KMS-11 (cell line): ENCODE measurements around the gene POLR3A.

Source experiments
- H2AFZ ChIP-seq: fragments of 200-600 bp; sonication (generic); 2 replicates; pipeline ENCODE4 v1.6.1; 2016; ENCODE audit warnings: antibody characterized with exemption, mixed run types, low read depth
- H3K27ac ChIP-seq: fragments of 200-600 bp; sonication (generic); 2 replicates; pipeline ENCODE4 v1.6.1; 2016; ENCODE audit warnings: mild to moderate bottlenecking, mixed run types
- H3K27me3 ChIP-seq: fragments of 200-600 bp; sonication (generic); 2 replicates; pipeline ENCODE4 v1.6.1; 2017; ENCODE audit warnings: mild to moderate bottlenecking, low read depth, mixed run types, moderate library complexity; ENCODE audit not compliant: insufficient read depth
- H3K36me3 ChIP-seq: fragments of 200-600 bp; sonication (generic); 2 replicates; pipeline ENCODE4 v1.6.1; 2017; ENCODE audit warnings: mild to moderate bottlenecking, mixed run types; ENCODE audit not compliant: insufficient read depth
- H3K4me1 ChIP-seq: fragments of 200-600 bp; sonication (generic); 2 replicates; pipeline ENCODE4 v1.6.1; 2016; ENCODE audit warnings: mild to moderate bottlenecking, low read depth, mixed run types; ENCODE audit not compliant: poor library complexity, severe bottlenecking
- H3K4me2 ChIP-seq: fragments of 200-600 bp; sonication (generic); 2 replicates; pipeline ENCODE4 v1.7.0; 2016; ENCODE audit warnings: mild to moderate bottlenecking, mixed run types
- H3K4me3 ChIP-seq: fragments of 200-600 bp; sonication (generic); IDR thresholded peaks from 2 replicates; pipeline ENCODE4 v1.6.1; 2017; ENCODE audit warnings: low read depth, low read length, mixed read lengths; ENCODE audit not compliant: insufficient read depth
- H3K79me2 ChIP-seq: fragments of 200-600 bp; sonication (generic); 2 replicates; pipeline ENCODE4 v1.6.1; 2016; ENCODE audit warnings: low read depth, mixed run types; ENCODE audit not compliant: insufficient read depth
- H3K9ac ChIP-seq: fragments of 200-600 bp; sonication (generic); 2 replicates; pipeline ENCODE4 v1.6.1; 2016; ENCODE audit warnings: mild to moderate bottlenecking, mixed run types
- H4K20me1 ChIP-seq: fragments of 200-600 bp; sonication (generic); 2 replicates; pipeline ENCODE4 v1.6.1; 2016; ENCODE audit warnings: mild to moderate bottlenecking, mixed run types; ENCODE audit not compliant: insufficient read depth
- CTCF ChIP-seq: fragments of 200-600 bp; sonication (generic); conservative IDR thresholded peaks from 2 replicates; pipeline ENCODE4 v1.6.1; 2017; ENCODE audit warnings: low read depth, mild to moderate bottlenecking, antibody characterized with exemption, low read length, moderate library complexity, mixed read lengths

The POLR3A gene

GRCh38 chr10:78007172-78007571 is 22.1 kb downstream of the POLR3A start:
- no peaks in the 10 kb centered on the region for H3K4me1 ChIP-seq
- no peak overlapping the region for H3K4me2 ChIP-seq
- H2AFZ ChIP-seq: no peak overlapping the region
- no peaks in the 10 kb centered on the region for H3K27me3 ChIP-seq
- H3K9ac ChIP-seq: no peak overlapping the region
- no peaks in the 10 kb centered on the region for H4K20me1 ChIP-seq
- H3K79me2 ChIP-seq: no peaks in the 10 kb centered on the region
- no peak overlapping the region for H3K27ac ChIP-seq
- H3K4me3 ChIP-seq: no peak overlapping the region
- TF ChIP-seq CTCF: no peak
- no peaks in the 10 kb centered on the region; the same call in 1 of the 2 replicates for H3K36me3 ChIP-seq

- H3K4me1 ChIP-seq: no peaks in the 10 kb centered on the region
- no peaks in the 10 kb centered on the region for H3K27me3 ChIP-seq
- no peak overlapping the region for H3K27ac ChIP-seq
- H4K20me1 ChIP-seq: no peaks in the 10 kb centered on the region
- TF ChIP-seq CTCF: no peak
- H3K79me2 ChIP-seq: no peaks in the 10 kb centered on the region
- no peaks in the 10 kb centered on the region; the same call in 1 of the 2 replicates for H3K36me3 ChIP-seq
- H3K4me3 ChIP-seq: no peak overlapping the region
- H2AFZ ChIP-seq: no peak overlapping the region
- H3K9ac ChIP-seq: no peak overlapping the region
- no peak overlapping the region for H3K4me2 ChIP-seq
These were observed 24.9 kb downstream of the POLR3A start for GRCh38 chr10:78004215-78005026.

- H3K9ac ChIP-seq: no peak overlapping the region
- H3K27me3 ChIP-seq: no peaks in the 10 kb centered on the region
- no peaks in the 10 kb centered on the region for H3K79me2 ChIP-seq
- H3K4me2 ChIP-seq: no peak overlapping the region
- H3K27ac ChIP-seq: no peak overlapping the region
- H4K20me1 ChIP-seq: no peaks in the 10 kb centered on the region
- no peak for TF ChIP-seq CTCF
- no peak overlapping the region for H3K4me3 ChIP-seq
- no peak overlapping the region for H2AFZ ChIP-seq
- H3K4me1 ChIP-seq: no peaks in the 10 kb centered on the region
- H3K36me3 ChIP-seq: no peaks in the 10 kb centered on the region; the same call in 1 of the 2 replicates
These were observed 26.6 kb downstream of the POLR3A start for GRCh38 chr10:78002541-78003288.

- no peak overlapping the region for H3K9ac ChIP-seq
- no peaks in the 10 kb centered on the region for H3K27me3 ChIP-seq
- no peaks in the 10 kb centered on the region for H3K4me1 ChIP-seq
- H3K79me2 ChIP-seq: no peaks in the 10 kb centered on the region
- H3K36me3 ChIP-seq: no peaks in the 10 kb centered on the region; the same call in 1 of the 2 replicates
- TF ChIP-seq CTCF: no peak
- no peak overlapping the region for H3K27ac ChIP-seq
- H2AFZ ChIP-seq: no peak overlapping the region
- H3K4me3 ChIP-seq: no peak overlapping the region
- H4K20me1 ChIP-seq: no peaks in the 10 kb centered on the region
- H3K4me2 ChIP-seq: no peak overlapping the region
These were observed 28.3 kb downstream of the POLR3A start for GRCh38 chr10:78000956-78001472.
